Neural cell (in vitro differentiated cells): Measurements from ENCODE around the gene TNS3. TPM values are rescaled to one million over a fixed set of nuclear protein-coding genes. Genes with fewer than 3 reads are reported as not detected.

Source experiments
- H2AFZ ChIP-seq: fragments of 200-600, 300-800 bp; sonication (generic), shearing (Covaris generic); 2 replicates; pipeline ENCODE4 v1.6.0; 2014; ENCODE audit warnings: low read depth, mild to moderate bottlenecking, antibody characterized with exemption, low read length, moderate library complexity
- H3F3A ChIP-seq: fragments of 200-600 bp; shearing (Covaris generic); 2 replicates; pipeline ENCODE4 v1.6.1; 2016; ENCODE audit warnings: mild to moderate bottlenecking, moderate library complexity, mixed read lengths, antibody characterized with exemption, low read length; ENCODE audit not compliant: insufficient read depth, poor library complexity, severe bottlenecking
- H3K27ac ChIP-seq: fragments of 200-600, 300-800 bp; sonication (generic), shearing (Covaris generic); 2 replicates; pipeline ENCODE4 v1.5.1; 2014; ENCODE audit warnings: mild to moderate bottlenecking, low read length, moderate library complexity
- H3K27me3 ChIP-seq: fragments of 300-800, 200-600 bp; sonication (generic), shearing (Covaris generic); 2 replicates; pipeline ENCODE4 v1.6.0; 2014; ENCODE audit warnings: mild to moderate bottlenecking, low read depth, low read length, moderate library complexity; ENCODE audit not compliant: insufficient read depth
- H3K36me3 ChIP-seq: fragments of 300-800, 200-600 bp; sonication (generic), shearing (Covaris generic); 2 replicates; pipeline ENCODE4 v1.5.1; 2014; ENCODE audit warnings: mild to moderate bottlenecking, antibody characterized with exemption, low read length, moderate library complexity; ENCODE audit not compliant: insufficient read depth
- H3K4me2 ChIP-seq: fragments of 300-800, 200-600 bp; sonication (generic), shearing (Covaris generic); 2 replicates; pipeline ENCODE4 v1.6.0; 2014; ENCODE audit warnings: mild to moderate bottlenecking, low read length
- H3K4me3 ChIP-seq: fragments of 300-800, 200-600 bp; sonication (generic), shearing (Covaris generic); 2 replicates; pipeline ENCODE4 v1.5.1; 2014; ENCODE audit warnings: mild to moderate bottlenecking, low read length, moderate library complexity
- H3K79me2 ChIP-seq: fragments of 200-600 bp; shearing (Covaris generic); replicated peaks from 2 replicates; pipeline ENCODE4 v1.6.0; 2014; ENCODE audit warnings: mild to moderate bottlenecking, low read length, moderate library complexity; ENCODE audit not compliant: insufficient read depth
- H3K9ac ChIP-seq: fragments of 300-800, 200-600 bp; sonication (generic), shearing (Covaris generic); 2 replicates; pipeline ENCODE4 v1.6.1; 2016; ENCODE audit warnings: mild to moderate bottlenecking, low read length, mixed read lengths
- H3K9me2 ChIP-seq: fragments of 200-600 bp; shearing (Covaris generic); 2 replicates; pipeline ENCODE4 v1.6.1; 2016; ENCODE audit warnings: mild to moderate bottlenecking, low read length, mixed read lengths; ENCODE audit not compliant: insufficient read depth
- H3K9me3 ChIP-seq: fragments of 200-600, 300-800 bp; sonication (generic), shearing (Covaris generic); 2 replicates; pipeline ENCODE4 v1.6.1; 2016; ENCODE audit warnings: mild to moderate bottlenecking, mixed run types, low read length, moderate library complexity, mixed read lengths
- H4K20me1 ChIP-seq: fragments of 200-600 bp; shearing (Covaris generic); 2 replicates; pipeline ENCODE4 v1.6.1; 2016; ENCODE audit warnings: mild to moderate bottlenecking, mixed run types; ENCODE audit not compliant: insufficient read depth
- EP300 ChIP-seq: fragments of 450-650 bp; conservative IDR thresholded peaks from 2 replicates; pipeline ENCODE4 v1.6.1; 2014; ENCODE audit warnings: antibody characterized with exemption, mild to moderate bottlenecking, moderate library complexity; ENCODE audit not compliant: poor library complexity, severe bottlenecking
- EZH2 ChIP-seq: fragments of 200-600, 300-800 bp; shearing (Covaris generic), sonication (generic); IDR thresholded peaks from 2 replicates; pipeline ENCODE4 v1.6.1; 2014; ENCODE audit warnings: antibody characterized with exemption, low read length, borderline replicate concordance, mild to moderate bottlenecking; ENCODE audit not compliant: insufficient read depth, poor library complexity, severe bottlenecking
- MXI1 ChIP-seq: fragments of 450-650 bp; conservative IDR thresholded peaks from 2 replicates; pipeline ENCODE4 v1.6.1; 2014; ENCODE audit warnings: antibody characterized with exemption, mild to moderate bottlenecking; ENCODE audit not compliant: poor library complexity, severe bottlenecking
- POLR2AphosphoS5 ChIP-seq: IDR thresholded peaks from 2 replicates; pipeline ENCODE4 v1.6.1; 2012
- RAD21 ChIP-seq: fragments of 450-650 bp; conservative IDR thresholded peaks from 2 replicates; pipeline ENCODE4 v1.6.1; 2014; ENCODE audit warnings: antibody characterized with exemption, mild to moderate bottlenecking, moderate library complexity
- SMC3 ChIP-seq: fragments of 450-650 bp; conservative IDR thresholded peaks from 2 replicates; pipeline ENCODE4 v1.6.1; 2014; ENCODE audit warnings: antibody characterized with exemption, mild to moderate bottlenecking, moderate library complexity; ENCODE audit not compliant: poor library complexity
- TAF1 ChIP-seq: IDR thresholded peaks from 2 replicates; pipeline ENCODE4 v1.6.1; 2012; ENCODE audit warnings: low read depth
- polyA plus RNA-seq: library from polyadenylated mRNA; depleted of rRNA; stranded (reverse); fragments of >200 nt; gene quantifications from 2 replicates; pipeline ENCODE4 v1.2.3, GENCODE V29; 2014
- TF ChIP-seq, protein P1 (sequence below): fragments of 450-650 bp; IDR thresholded peaks from 2 replicates; pipeline ENCODE4 v1.5.1; 2014; ENCODE audit warnings: antibody characterized with exemption, mild to moderate bottlenecking, moderate library complexity; ENCODE audit not compliant: poor library complexity, severe bottlenecking
- TF ChIP-seq, protein P2 (sequence below): IDR thresholded peaks from 2 replicates; pipeline ENCODE4 v1.6.1; 2012; ENCODE audit warnings: borderline replicate concordance

The TNS3 gene
- polyA plus RNA-seq, 1 donor from 2014 or later: 0.58 TPM

DNA sequence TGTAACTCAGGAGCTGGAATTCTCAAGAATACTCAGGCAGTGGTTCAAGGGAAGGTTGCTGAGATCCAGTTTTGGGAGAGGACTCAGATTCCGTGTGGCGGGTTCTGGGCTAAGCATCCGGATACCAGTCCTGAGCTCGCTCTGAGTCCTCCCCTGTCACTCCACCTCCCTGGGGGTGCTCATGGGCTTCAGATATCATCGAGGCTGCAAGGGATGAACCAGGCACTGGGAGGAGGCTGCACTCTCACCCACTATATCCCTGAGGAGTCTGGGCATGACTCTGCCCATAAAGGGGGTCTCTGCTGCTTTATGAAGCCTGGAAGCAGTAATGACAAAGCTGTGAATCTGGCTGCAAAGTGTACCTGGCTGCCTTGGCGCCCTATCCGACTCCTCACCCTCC is 188.5 kb downstream of the TNS3 start:
- Histone ChIP-seq H3K9me2 (no peaks in the 10 kb centered on the region), H3K36me3 (no peaks in the 10 kb centered on the region), H3K4me2 (no peak overlapping the region), H2AFZ (no peak overlapping the region), H3K9me3 (no peaks in the 10 kb centered on the region), H3K4me3 (no peak overlapping the region), H3K79me2 (no peaks in the 10 kb centered on the region), H3K9ac (no peak overlapping the region), H4K20me1 (no peaks in the 10 kb centered on the region), H3K27ac (no peak overlapping the region), H3K27me3 (no peaks in the 10 kb centered on the region), H3F3A (no peaks in the 10 kb centered on the region)
- TF ChIP-seq POLR2AphosphoS5: no peak
- no peak for TF ChIP-seq TAF1
- TF ChIP-seq EP300: no peak
- TF ChIP-seq, protein P1, sequence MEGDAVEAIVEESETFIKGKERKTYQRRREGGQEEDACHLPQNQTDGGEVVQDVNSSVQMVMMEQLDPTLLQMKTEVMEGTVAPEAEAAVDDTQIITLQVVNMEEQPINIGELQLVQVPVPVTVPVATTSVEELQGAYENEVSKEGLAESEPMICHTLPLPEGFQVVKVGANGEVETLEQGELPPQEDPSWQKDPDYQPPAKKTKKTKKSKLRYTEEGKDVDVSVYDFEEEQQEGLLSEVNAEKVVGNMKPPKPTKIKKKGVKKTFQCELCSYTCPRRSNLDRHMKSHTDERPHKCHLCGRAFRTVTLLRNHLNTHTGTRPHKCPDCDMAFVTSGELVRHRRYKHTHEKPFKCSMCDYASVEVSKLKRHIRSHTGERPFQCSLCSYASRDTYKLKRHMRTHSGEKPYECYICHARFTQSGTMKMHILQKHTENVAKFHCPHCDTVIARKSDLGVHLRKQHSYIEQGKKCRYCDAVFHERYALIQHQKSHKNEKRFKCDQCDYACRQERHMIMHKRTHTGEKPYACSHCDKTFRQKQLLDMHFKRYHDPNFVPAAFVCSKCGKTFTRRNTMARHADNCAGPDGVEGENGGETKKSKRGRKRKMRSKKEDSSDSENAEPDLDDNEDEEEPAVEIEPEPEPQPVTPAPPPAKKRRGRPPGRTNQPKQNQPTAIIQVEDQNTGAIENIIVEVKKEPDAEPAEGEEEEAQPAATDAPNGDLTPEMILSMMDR: no peak
- no peak for TF ChIP-seq MXI1
- TF ChIP-seq SMC3: no peak
- TF ChIP-seq EZH2: no peak
- TF ChIP-seq, protein P2, sequence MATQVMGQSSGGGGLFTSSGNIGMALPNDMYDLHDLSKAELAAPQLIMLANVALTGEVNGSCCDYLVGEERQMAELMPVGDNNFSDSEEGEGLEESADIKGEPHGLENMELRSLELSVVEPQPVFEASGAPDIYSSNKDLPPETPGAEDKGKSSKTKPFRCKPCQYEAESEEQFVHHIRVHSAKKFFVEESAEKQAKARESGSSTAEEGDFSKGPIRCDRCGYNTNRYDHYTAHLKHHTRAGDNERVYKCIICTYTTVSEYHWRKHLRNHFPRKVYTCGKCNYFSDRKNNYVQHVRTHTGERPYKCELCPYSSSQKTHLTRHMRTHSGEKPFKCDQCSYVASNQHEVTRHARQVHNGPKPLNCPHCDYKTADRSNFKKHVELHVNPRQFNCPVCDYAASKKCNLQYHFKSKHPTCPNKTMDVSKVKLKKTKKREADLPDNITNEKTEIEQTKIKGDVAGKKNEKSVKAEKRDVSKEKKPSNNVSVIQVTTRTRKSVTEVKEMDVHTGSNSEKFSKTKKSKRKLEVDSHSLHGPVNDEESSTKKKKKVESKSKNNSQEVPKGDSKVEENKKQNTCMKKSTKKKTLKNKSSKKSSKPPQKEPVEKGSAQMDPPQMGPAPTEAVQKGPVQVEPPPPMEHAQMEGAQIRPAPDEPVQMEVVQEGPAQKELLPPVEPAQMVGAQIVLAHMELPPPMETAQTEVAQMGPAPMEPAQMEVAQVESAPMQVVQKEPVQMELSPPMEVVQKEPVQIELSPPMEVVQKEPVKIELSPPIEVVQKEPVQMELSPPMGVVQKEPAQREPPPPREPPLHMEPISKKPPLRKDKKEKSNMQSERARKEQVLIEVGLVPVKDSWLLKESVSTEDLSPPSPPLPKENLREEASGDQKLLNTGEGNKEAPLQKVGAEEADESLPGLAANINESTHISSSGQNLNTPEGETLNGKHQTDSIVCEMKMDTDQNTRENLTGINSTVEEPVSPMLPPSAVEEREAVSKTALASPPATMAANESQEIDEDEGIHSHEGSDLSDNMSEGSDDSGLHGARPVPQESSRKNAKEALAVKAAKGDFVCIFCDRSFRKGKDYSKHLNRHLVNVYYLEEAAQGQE: no peak
- TF ChIP-seq RAD21: no peak

DNA sequence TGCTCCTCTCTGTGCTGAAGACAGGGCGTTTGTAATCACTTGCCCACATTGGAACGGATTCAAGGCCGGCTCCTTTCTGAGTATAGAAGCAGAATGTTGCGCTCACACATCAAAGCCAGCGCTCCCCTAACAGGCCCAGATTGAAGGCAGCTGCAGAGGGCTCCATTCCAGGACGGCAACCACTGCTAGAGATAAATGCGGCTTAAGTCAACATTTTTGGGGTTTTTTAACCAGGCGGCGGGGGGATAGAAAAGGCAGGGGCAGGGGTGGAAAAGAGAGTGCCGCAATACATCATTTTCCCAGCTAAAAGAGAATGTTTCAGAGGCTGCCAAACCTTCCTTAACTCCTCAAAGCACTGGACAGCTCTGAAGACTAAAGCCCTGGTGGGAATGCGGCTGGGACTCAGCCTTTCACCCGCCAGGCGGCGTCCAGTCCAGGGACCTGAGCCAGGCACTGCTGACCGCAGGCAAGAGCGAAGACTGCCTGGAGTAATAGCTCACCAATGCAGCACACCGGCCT is 189.6 kb downstream of the TNS3 start:
- no peak overlapping the region for H3K9ac ChIP-seq

More for the DNA sequence above, 189.6 kb downstream of the TNS3 start:
- H3K79me2 ChIP-seq: no peaks in the 10 kb centered on the region
- H2AFZ ChIP-seq: no peak overlapping the region
- TF ChIP-seq, protein P1: no peak
- no peak for TF ChIP-seq TAF1
- no peak for TF ChIP-seq POLR2AphosphoS5
- no peak for TF ChIP-seq SMC3
- TF ChIP-seq, protein P2: no peak
- TF ChIP-seq RAD21: no peak
- no peak for TF ChIP-seq EZH2
- no peak for TF ChIP-seq EP300
- TF ChIP-seq MXI1: no peak
- H3K9me2 ChIP-seq: no peaks in the 10 kb centered on the region
- no peaks in the 10 kb centered on the region for H3K27me3 ChIP-seq
- H4K20me1 ChIP-seq: no peaks in the 10 kb centered on the region
- no peaks in the 10 kb centered on the region for H3K36me3 ChIP-seq
- no peak overlapping the region for H3K27ac ChIP-seq
- H3F3A ChIP-seq: no peaks in the 10 kb centered on the region
- no peak overlapping the region for H3K4me3 ChIP-seq
- H3K4me2 ChIP-seq: no peak overlapping the region
- H3K9me3 ChIP-seq: no peaks in the 10 kb centered on the region
